HepG2 (cell line): ENCODE results near the gene NUAK1. TPM values are rescaled to one million over a fixed set of nuclear protein-coding genes. Genes with fewer than 3 reads are reported as not detected.

Source experiments
- ATAC-seq: fragments of 200-7000 bp; cut with Tn5 transposase; 3 replicates; pipeline ENCODE4 v1.9.1; 2020; ENCODE audit warnings: mild to moderate bottlenecking, moderate library complexity
- BruUV-seq: library from RNA; stranded (reverse); fragments of 400-500 nt; replicated peaks from 2 replicates; lab custom pipeline; 2021; lab: Mats Ljungman, UMichigan
- CTCF ChIA-PET: fragments of 300-600 bp; formaldehyde crosslinking; extraction: SDS; loops from one replicate; lab custom pipeline; 2021; ENCODE audit warnings: low total read pairs, inconsistent platforms, low intra/inter-chr PET ratio; lab: Yijun Ruan, JAX
- POLR2A ChIA-PET: fragments of 350-600 bp; sonication (Branson Sonifier 250); formaldehyde crosslinking; loops from one replicate; lab custom pipeline; 2020; ENCODE audit warnings: antibody characterized with exemption, inconsistent platforms; lab: Yijun Ruan, JAX
- DNase-seq: peaks from one replicate; pipeline ENCODE4 v3.0.0-alpha.2; 2015; ENCODE audit warnings: low spot score
- FAIRE-seq: peaks from 3 replicates; lab custom pipeline; 2011; peaks lifted over from hg19 to GRCh38; lab: Jason Lieb, UNC
- H2AFZ ChIP-seq: one replicate; pipeline ENCODE4 v1.6.1; 2011; ENCODE audit warnings: low read length, inconsistent platforms
- H3K27ac ChIP-seq: fragments of 300-600 bp; 3 replicates; pipeline ENCODE4 v1.8.0; 2011; ENCODE audit warnings: mixed run types, mild to moderate bottlenecking, mixed read lengths, low read length, inconsistent platforms; ENCODE audit not compliant: insufficient read depth; ENCODE audit errors: extremely low read length
- H3K27me3 ChIP-seq, 2 experiments: fragments of 200-600 bp in 1 of 2; 2 replicates in 1 of 2; 3 replicates in 1 of 2; pipeline versions ENCODE4 v1.6.0 to v1.8.0; 2011; ENCODE audit warnings: low read length in 2 of 2, mild to moderate bottlenecking in 2 of 2, moderate library complexity in 2 of 2, inconsistent platforms in 1 of 2; ENCODE audit not compliant: insufficient read depth in 2 of 2, control insufficient read depth in 1 of 2
- H3K36me3 ChIP-seq, 2 experiments: fragments of 200-600 bp in 1 of 2; replicated peaks in 1 of 2; 2 replicates in 1 of 2; 3 replicates in 1 of 2; pipeline versions ENCODE4 v1.5.1 to v1.8.0; 2011; ENCODE audit warnings: low read length in 2 of 2, inconsistent platforms in 1 of 2; ENCODE audit not compliant: insufficient read depth in 2 of 2, control insufficient read depth in 1 of 2
- H3K4me1 ChIP-seq: 2 replicates; pipeline ENCODE4 v1.5.1; 2012; ENCODE audit warnings: low read length, inconsistent platforms; ENCODE audit not compliant: insufficient read depth
- H3K4me2 ChIP-seq: 2 replicates; pipeline ENCODE4 v1.6.0; 2011; ENCODE audit warnings: low read depth, low read length, inconsistent platforms
- H3K4me3 ChIP-seq, 3 experiments: fragments of 200-600 bp in 1 of 3; sonication (generic), shearing (Covaris generic) in 1 of 3; replicated peaks in 1 of 3; 2 replicates each; pipeline ENCODE4 v1.5.1; 2011 to 2016; ENCODE audit warnings: low read length in 3 of 3, inconsistent platforms in 2 of 3, low read depth in 2 of 3, mild to moderate bottlenecking in 2 of 3, control low read depth in 1 of 3, mixed read lengths in 1 of 3; ENCODE audit not compliant: insufficient read depth in 1 of 3
- H3K79me2 ChIP-seq: one replicate; pipeline ENCODE4 v1.6.1; 2011; ENCODE audit warnings: low read length, inconsistent platforms; ENCODE audit not compliant: insufficient read depth
- H3K9ac ChIP-seq: 2 replicates; pipeline ENCODE4 v1.6.0; 2011; ENCODE audit warnings: mild to moderate bottlenecking, low read depth, low read length, inconsistent platforms; ENCODE audit not compliant: insufficient read depth
- H3K9me3 ChIP-seq: 2 replicates; pipeline ENCODE4 v1.5.1; 2012; ENCODE audit warnings: mild to moderate bottlenecking, low read length
- H4K20me1 ChIP-seq: 2 replicates; pipeline ENCODE4 v1.6.0; 2011; ENCODE audit warnings: inconsistent platforms, mild to moderate bottlenecking, low read length, moderate library complexity; ENCODE audit not compliant: insufficient read depth
- CENPBD1 ChIP-seq: sonication (generic); formaldehyde crosslinking; IDR thresholded peaks from 2 replicates; pipeline ENCODE4 v1.8.0; 2022; ENCODE audit warnings: missing genetic modification reagents, low read depth, mild to moderate bottlenecking, borderline replicate concordance
- PHF5A ChIP-seq: IDR thresholded peaks from one replicate; pipeline ENCODE4 v1.6.1; 2018; ENCODE audit warnings: low read depth, missing genetic modification reagents; ENCODE audit not compliant: unreplicated experiment
- POLR2AphosphoS5 ChIP-seq: IDR thresholded peaks from 2 replicates; pipeline ENCODE4 v1.6.1; 2012; ENCODE audit warnings: low read depth, low read length
- RBM22 ChIP-seq: fragments of 200-400 bp; formaldehyde crosslinking; optimal IDR thresholded peaks from 2 replicates; pipeline ENCODE3; 2017; ENCODE audit warnings: mild to moderate bottlenecking, low read length, moderate library complexity
- TRIM24 ChIP-seq: sonication (generic); formaldehyde crosslinking; IDR thresholded peaks from 2 replicates; pipeline ENCODE4 v1.8.0; 2022; ENCODE audit warnings: mild to moderate bottlenecking, missing genetic modification reagents
- ZBTB10 ChIP-seq: sonication (generic); formaldehyde crosslinking; IDR thresholded peaks from 2 replicates; pipeline ENCODE4 v1.4.0; 2020; ENCODE audit warnings: missing genetic modification reagents, borderline replicate concordance
- ZC3H13 ChIP-seq: sonication (generic); formaldehyde crosslinking; IDR thresholded peaks from 2 replicates; pipeline ENCODE4 v1.8.1; 2023; ENCODE audit warnings: mild to moderate bottlenecking, missing genetic modification reagents, moderate library complexity
- WGBS: methylation state at CpG from one replicate; pipeline ENCODE4 v1.1.6; 2017; ENCODE audit warnings: low lambda C conversion rate; 5-methylcytosine and 5-hydroxymethylcytosine counted together
- in situ Hi-C: cut with HindIII; loops from 2 replicates; pipeline ENCODE4 v1.10.0; 2017; ENCODE audit warnings: low pct_unique_long_range_greater_than_20kb; ENCODE audit not compliant: extremely low pct_ligation_motif_present
- intact Hi-C: fragments of 100-400 bp; cut with micrococcal nuclease; formaldehyde crosslinking; loops from one replicate; pipeline ENCODE4 v1.10.0; 2022; ENCODE audit not compliant: unreplicated experiment
- polyA plus RNA-seq, 8 experiments: library from polyadenylated mRNA; depleted of rRNA in 3 of 8; stranded (reverse) in 7 of 8; unstranded in 1 of 8; fragments of >200 nt; fragmentation: Illumina TruSeq in 4 of 8; extraction: Trizol in 4 of 8; gene quantifications; 2 replicates each; pipeline versions ENCODE4 v1.2.1 to v1.2.3, GENCODE V29; 2011 to 2016; ENCODE audit warnings: low read depth in 4 of 8, missing spikeins in 1 of 8, mixed read lengths in 1 of 8; ENCODE audit not compliant: insufficient read depth in 1 of 8
- total RNA-seq, 5 experiments: library from RNA; depleted of rRNA; stranded (reverse); fragments of >200 nt; fragmentation: Illumina TruSeq; extraction: Trizol; gene quantifications; 2 replicates each; pipeline ENCODE4 v1.2.3, GENCODE V29; 2016; ENCODE audit warnings: low read depth in 1 of 5

The NUAK1 gene
- total and polyA plus RNA-seq, 2 of the 13 experiments (the other 11 are each of a cell fraction or from before 2014, with no cell fraction given): 1.7 to 1.9 TPM

- ATAC-seq (no peak), FAIRE-seq (no peak), DNase-seq (no peak)
- Histone ChIP-seq H3K79me2 (no peaks in the 10 kb centered on the region), H3K27me3 (no peaks in the 10 kb centered on the region), H3K4me3 (no peak overlapping the region), H3K36me3 (no peaks in the 10 kb centered on the region), H2AFZ (no peak overlapping the region), H3K9ac (no peak overlapping the region), H3K9me3 (no peaks in the 10 kb centered on the region), H3K4me2 (no peak overlapping the region), H3K27ac (no peak overlapping the region), H4K20me1 (no peaks in the 10 kb centered on the region), H3K4me1 (peaks cover 36% of the 10 kb centered on the region)
- TF ChIP-seq ZBTB10 (CRISPR knock-in tag) (no peak), POLR2AphosphoS5 (no peak), ZC3H13 (CRISPR knock-in tag) (no peak), TRIM24 (CRISPR knock-in tag) (no peak), PHF5A (CRISPR knock-in tag) (no peak), RBM22 (no peak), CENPBD1 (CRISPR knock-in tag) (no peak)
- no TSS peak for BruUV-seq
- ChIA-PET POLR2A (no interaction called here), CTCF (no interaction called here)
- in situ Hi-C loops: loop anchor here (10.0 kb wide), 1 partner anchor 50 kb away; the partner anchor contains the start of gene NUAK1
- intact Hi-C loops: no loop called here
- WGBS: 39% methylated on average over 2 of the region's 2 CpGs
These were observed 53.5 kb downstream of the NUAK1 start for GRCh38 chr12:106085213-106085612.
